CD4-positive, alpha-beta T cell treated with Interleukin-15 for 1 hour (primary cell): ENCODE measurements around the gene LRRC23.

ENCODE experiments used
- DNase-seq: peaks from one replicate; pipeline ENCODE4 v3.0.0-alpha.2; 2020

LRRC23 gene

DNA sequence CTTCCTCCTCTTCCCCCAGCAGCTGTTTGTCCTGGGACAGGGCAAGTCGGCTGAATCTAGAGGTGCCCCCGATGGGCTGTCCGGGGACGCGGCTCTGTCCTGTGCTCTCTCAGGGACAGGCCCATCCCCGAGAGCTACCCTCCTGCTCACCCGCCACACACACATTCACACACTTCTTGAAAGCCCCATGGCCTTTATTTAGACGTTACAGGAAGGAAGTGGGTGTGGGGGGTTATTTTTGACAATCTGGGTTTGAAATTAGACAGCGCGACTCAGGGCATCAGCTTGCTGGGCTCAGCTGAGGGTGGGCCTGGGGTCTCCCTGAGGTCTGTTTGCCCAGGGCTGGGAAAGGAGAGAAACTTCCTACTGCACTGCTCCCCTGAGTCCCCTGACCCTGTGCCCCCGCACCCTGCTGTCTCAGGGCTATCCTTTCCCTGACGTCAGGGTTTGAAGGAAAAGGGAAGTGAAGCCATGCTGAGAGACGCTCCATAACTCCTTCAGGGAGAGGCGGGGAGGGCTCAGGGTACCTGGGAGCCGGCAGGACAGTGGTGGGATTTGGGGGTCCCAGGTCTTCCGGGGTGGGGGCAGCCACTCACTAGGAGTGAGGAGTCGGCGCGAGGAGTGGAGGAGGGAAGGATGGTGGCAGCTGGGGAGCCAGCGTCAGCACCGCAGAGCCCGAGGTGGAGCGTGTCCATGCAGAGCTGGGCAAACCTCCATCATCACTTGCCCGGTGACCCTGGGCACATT lies 54.6 kb downstream of the LRRC23 start:
- DNase-seq = peak; percentile 86

DNA sequence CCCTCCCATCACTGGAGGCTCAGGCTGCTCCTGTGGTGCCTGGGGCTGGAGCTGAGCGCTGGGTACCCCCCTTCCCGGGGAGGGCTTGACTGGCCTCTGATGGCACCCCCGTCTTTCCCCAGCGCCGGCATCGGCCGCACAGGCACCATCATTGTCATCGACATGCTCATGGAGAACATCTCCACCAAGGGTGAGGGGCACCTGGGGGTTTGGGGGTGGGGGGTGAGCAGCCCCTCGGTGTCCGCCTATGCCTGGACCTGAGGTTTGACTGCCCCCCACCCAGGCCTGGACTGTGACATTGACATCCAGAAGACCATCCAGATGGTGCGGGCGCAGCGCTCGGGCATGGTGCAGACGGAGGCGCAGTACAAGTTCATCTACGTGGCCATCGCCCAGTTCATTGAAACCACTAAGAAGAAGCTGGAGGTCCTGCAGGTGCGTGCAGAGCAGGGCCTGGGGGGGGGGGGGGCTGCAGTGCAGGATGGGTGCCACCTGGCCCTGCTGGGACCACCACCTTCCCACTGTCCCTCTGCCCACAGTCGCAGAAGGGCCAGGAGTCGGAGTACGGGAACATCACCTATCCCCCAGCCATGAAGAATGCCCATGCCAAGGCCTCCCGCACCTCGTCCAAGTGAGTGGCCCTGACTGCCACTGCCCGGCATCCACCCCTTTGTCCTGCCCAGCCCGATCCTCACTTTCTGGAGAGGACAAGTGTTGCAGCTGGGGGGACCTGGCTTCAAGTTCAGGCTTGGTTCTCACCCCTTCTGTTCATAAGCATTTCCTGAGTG lies 55.4 kb downstream of the LRRC23 start:
- no peak for DNase-seq

DNA sequence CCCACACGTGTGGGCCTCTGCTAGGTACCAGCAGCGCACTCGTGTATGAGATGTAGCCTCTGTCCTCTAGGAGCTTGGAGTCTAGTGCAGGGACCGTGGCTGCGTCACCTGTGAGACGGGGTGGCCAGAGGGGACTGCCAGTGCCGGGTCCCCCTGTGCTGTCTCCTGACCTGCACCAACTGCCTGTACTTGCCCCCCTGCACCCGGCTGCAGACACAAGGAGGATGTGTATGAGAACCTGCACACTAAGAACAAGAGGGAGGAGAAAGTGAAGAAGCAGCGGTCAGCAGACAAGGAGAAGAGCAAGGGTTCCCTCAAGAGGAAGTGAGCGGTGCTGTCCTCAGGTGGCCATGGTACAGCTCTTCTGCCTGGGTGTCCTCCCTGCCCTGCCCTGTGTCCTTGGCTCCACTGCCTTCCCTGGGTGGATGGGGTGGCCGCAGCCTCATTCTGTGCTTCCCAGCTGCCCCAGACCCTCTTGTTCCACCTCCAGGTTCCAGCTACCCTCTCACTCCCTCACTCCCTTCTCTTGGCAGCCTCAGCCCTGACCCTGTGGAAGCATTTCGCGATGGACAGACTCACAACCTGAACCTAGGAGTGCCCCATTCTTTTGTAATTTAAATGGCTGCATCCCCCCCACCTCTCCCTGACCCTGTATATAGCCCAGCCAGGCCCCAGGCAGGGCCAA lies 56.1 kb downstream of the LRRC23 start:
- peak; percentile 52 for DNase-seq

DNA sequence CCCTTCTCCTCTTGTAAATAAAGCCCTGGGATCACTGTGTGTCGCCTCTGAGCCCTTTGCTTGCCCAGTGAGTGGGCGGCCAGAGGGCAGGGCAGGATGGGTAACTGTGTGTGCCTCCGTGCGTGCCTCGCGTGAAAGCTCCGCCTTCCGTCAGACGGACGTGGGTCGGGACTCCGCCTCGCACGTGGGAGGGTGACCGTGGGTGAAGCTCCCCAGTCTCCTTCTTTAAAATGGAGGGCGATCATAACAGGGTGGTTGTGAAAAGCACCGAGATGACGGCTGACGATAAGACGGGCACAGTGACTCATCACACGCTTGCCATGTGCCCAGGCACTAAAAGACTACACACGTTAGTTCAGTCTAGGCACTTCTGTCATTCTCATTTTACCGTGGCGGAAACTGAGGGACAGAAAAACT lies 56.7 kb downstream of the LRRC23 start:
- peak; percentile 93 for DNase-seq

DNA sequence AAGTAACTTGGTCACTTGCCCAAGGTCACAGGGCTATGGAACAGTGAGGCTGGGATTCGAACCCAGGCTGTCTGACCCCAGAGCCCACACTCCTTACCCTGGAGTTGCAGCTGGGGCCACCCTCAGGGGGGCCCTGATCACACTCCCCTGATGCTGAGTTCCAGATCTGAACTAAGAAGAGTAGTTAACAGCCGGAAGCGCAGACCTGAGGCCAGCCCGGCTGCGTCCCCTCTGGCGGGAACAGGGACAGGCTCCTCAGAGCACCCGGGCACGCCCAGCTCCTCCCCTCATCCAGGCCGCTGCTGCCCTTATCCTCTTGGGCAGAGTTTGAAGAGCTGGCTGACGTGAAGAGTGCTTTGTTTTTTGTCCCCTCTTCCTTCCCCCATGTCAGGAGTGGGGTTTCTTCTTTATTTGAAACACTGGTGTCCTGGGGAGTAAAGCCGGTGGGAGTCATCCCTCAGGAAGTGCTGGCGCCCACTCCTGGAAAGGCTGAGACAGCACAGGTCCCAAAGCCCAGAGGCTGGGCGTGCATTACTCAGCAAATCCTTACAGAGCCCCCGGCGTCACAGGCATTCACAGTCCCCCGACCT lies 57.2 kb downstream of the LRRC23 start:
- DNase-seq = peak; percentile 51

DNA sequence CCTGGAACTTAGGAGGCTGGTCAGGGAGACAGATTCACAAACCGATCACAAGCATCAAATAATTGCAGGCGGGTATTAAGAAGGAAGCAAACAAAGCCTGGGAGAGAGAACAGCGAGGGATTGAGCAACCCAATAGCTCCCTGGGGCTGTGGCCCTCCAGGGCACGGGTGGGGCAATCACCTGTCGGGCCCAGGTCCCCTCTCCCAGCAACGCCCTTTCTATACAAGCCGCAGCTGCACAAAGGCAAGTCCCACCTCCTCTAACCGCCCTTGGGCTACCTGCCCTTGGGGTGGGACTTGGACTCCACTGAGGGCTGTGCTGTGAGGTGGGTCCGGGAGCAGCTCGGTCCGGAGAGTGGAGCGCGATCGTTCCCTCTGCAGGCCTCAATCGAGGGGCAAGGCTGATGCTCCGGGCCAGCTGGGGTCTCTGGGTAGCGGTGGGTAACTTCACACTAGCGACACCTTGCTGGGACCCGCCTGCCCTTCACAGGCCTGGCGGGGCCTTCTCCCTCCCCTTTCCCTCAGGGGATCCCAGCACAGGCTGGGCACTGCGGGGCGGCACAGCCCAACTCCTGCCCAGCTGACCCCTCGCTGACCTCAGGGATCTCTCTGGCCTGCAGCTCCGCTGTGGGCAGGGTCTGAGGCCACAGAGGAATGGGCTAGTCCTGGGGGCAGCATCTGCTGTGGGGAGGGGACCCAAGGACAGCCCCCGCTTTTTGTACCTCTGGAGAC lies 57.8 kb downstream of the LRRC23 start:
- DNase-seq = no peak

DNA sequence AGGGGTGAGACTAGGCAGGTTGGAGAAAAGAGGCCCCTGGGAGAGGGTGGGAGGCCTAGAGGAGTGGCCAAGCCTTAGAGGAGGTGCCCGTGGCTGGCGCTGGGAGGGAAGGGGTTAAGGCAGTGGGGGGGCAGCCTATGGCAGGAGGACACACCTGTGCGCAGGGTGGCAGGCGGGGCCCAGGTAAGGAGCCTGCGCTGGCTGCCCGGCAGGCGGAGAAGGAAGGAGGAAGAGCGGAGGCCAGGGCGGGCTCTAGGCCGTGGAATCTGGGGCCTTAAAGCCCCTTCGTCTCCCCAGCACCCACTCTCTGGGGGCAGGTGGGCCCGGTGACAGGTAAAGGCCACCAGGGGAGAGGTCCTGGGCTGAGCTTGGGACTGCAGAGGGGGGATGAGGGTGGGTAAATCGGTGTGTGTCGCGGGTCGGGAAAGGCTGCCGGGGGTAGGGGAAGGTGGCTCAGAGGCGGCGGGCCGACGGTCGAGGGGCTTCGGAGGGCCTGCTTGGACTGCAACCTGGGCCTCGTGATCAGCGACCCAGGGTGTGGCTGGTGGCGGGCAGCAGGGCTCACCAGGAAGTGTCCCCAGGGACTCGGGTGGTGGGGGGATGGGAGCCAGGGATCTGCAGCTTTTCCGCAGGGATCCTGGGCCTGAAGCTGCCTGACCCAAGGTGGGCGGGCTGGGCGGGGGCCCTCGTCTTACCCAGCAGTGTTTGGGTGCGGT lies 58.6 kb downstream of the LRRC23 start:
- DNase-seq = no peak
